ENCODE results near the gene CXXC5.
A peak's percentile ranks its signal among the peaks of the same experiment; 100 is the strongest.
"Not testable (repeated sequence)": the region's sequence is repeated elsewhere in the genome, so short reads cannot be mapped to it uniquely, and the experiment has no call there.

CXXC5 gene

GRCh38 chr5:139648205-139649081, at the start of gene CXXC5:
TSS of gene CXXC5 (plus strand) at chr5:139648349. CDS start at chr5:139680524, 32,175 bp downstream.
- no peak for DNase-seq (ENCODE audit: low read depth)

GRCh38 chr5:139598601-139598965, 49.6 kb upstream of the CXXC5 start:
- not testable (repeated sequence) for DNase-seq (ENCODE audit: low read depth)

GRCh38 chr5:139600336-139600949, 47.7 kb upstream of the CXXC5 start:
- DNase-seq (ENCODE audit: low read depth) = no peak

GRCh38 chr5:139601429-139601828, 46.7 kb upstream of the CXXC5 start:
- no peak for DNase-seq (ENCODE audit: low read depth)

- not testable (repeated sequence) for DNase-seq (ENCODE audit: low read depth)
Measured at GRCh38 chr5:139601948-139602347, 46.2 kb upstream of the CXXC5 start.

GRCh38 chr5:139605887-139606286, 42.3 kb upstream of the CXXC5 start:
- DNase-seq (ENCODE audit: low read depth) = no peak

- no peak for DNase-seq (ENCODE audit: low read depth)
Measured at GRCh38 chr5:139611703-139612584, 36.2 kb upstream of the CXXC5 start.

GRCh38 chr5:139619861-139620260, 28.3 kb upstream of the CXXC5 start:
- no peak for DNase-seq (ENCODE audit: low read depth)

- not testable (repeated sequence) for DNase-seq (ENCODE audit: low read depth)
Measured at GRCh38 chr5:139625398-139625797, 22.8 kb upstream of the CXXC5 start.

- no peak for DNase-seq (ENCODE audit: low read depth)
Measured at GRCh38 chr5:139630855-139631254, 17.3 kb upstream of the CXXC5 start.

GRCh38 chr5:139631520-139632165, 16.5 kb upstream of the CXXC5 start:
- no peak for DNase-seq (ENCODE audit: low read depth)

GRCh38 chr5:139633295-139634027, 14.7 kb upstream of the CXXC5 start:
- DNase-seq (ENCODE audit: low read depth) = peak; percentile 53

- no peak for DNase-seq (ENCODE audit: low read depth)
Measured at GRCh38 chr5:139634028-139634325, 14.2 kb upstream of the CXXC5 start.

GRCh38 chr5:139634541-139634940, 13.6 kb upstream of the CXXC5 start:
- no peak for DNase-seq (ENCODE audit: low read depth)

- DNase-seq (ENCODE audit: low read depth) = no peak
Measured at GRCh38 chr5:139635191-139635590, 13.0 kb upstream of the CXXC5 start.

- DNase-seq (ENCODE audit: low read depth) = no peak
Measured at GRCh38 chr5:139635606-139636206, 12.4 kb upstream of the CXXC5 start.

- DNase-seq (ENCODE audit: low read depth) = no peak
Measured at GRCh38 chr5:139636207-139636792, 11.8 kb upstream of the CXXC5 start.

GRCh38 chr5:139636975-139637408, 11.2 kb upstream of the CXXC5 start:
- no peak for DNase-seq (ENCODE audit: low read depth)

GRCh38 chr5:139637438-139638089, 10.6 kb upstream of the CXXC5 start:
- DNase-seq (ENCODE audit: low read depth) = peak; percentile 37
